NCI-H146 treated with DMSO at 0.1 percent for 48 hours (cell line): Measurements from ENCODE around the gene GRPEL2.

Experiments
- DNase-seq: peaks from one replicate; lab custom pipeline; 2025; ENCODE audit not compliant: unreplicated experiment; lab: John Stamatoyannopoulos, UW

The GRPEL2 gene

DNA sequence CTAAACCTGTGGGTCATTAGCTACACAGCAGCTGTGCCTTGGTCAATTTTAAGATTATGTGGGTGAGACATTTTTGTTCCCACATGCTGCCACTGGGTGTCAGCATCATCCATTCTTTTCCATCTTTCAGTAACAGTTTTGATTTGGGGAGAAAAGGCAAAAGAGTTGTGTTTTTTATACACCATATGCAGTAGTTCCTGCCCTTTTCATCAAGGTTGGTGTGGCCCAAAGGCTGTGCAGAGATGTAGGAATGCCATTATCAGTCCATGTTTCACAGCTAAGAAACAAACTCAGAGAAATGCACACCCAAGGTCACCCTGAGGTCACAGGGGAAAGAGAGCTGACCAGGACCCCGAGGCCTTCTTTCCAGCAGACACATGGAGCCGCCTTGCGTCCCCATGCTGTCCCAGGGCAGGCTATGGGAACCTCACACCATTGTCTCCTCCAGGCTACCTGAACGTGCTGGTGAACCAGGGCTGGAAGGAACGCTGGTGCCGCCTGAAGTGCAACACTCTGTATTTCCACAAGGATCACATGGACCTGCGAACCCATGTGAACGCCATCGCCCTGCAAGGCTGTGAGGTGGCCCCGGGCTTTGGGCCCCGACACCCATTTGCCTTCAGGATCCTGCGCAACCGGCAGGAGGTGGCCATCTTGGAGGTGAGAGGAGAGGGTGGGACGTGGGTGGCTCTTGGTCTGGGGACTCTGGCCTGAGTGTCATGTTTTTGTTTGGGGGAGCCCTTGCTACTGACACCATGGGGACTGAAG is 27.8 kb upstream of the GRPEL2 start:
- DNase-seq: peak; percentile 4

DNA sequence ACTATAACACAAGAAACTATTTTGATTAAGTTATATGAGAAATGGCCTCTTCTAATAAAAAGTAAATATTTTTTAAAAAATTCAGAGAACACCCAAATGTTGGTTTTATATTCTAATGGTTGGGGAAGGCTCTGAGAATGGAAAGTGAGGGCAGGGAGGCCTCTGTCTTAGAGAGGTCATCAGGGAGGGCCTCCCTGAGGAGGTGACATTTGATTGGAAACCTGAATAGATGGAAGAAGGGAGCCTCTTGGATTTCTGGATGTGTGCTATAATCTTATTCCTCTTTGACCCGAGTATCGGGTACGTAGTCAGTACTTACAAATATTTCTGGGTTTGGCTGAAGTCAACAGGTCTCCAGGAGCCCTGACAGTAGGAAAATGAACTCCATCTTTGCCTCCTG is 26.1 kb upstream of the GRPEL2 start:
- DNase-seq: no peak

DNA sequence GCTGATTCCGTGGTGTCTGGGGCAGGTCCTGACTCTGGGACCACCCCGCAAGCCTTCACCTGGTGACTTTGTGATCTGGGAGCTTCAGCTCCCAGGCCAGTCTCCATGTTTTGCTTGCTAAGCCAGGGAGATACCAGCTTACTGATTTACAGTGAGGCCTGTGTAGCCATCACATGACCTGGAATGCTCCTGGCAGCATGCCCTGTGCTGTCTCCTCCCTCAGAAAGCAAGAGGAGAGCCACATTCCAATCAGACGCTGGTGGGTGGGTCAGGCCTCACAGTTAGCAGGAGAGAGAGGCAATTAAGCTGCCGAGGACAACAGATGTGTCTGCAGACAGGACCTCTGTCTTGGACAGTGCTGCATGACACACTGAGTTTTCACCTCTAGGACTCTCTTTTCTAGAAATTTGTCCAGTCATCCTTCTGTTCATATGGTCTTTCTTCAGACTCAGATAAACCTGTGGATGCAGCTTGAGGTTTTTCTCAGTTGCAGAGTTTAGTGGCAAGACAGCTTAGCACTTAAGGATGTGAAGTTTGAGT is 24.4 kb upstream of the GRPEL2 start:
- DNase-seq: peak; percentile 26

GRCh38 chr5:149322518-149322917 is 22.8 kb upstream of the GRPEL2 start:
- DNase-seq: no peak

DNA sequence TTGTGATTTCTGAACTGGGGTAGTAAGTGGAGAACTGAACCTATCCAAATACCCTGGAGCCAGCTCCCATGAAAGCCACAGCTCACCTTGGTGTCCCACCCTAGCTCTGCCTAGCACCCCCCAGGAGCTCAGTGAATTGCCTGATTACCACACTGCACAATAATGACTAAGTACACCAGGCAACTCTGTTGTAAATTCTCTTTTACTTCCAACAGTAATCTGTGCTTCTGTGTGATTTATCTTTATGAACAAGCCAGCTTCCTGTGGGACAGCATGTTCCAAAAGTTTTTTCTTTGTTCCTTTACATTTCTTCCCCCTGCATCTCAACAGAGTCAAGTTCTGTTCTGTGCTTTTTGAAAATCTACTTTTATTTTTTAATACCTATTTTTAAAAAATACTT is 22.1 kb upstream of the GRPEL2 start:
- no peak for DNase-seq

GRCh38 chr5:149323621-149324205 is 21.6 kb upstream of the GRPEL2 start:
- DNase-seq: no peak

DNA sequence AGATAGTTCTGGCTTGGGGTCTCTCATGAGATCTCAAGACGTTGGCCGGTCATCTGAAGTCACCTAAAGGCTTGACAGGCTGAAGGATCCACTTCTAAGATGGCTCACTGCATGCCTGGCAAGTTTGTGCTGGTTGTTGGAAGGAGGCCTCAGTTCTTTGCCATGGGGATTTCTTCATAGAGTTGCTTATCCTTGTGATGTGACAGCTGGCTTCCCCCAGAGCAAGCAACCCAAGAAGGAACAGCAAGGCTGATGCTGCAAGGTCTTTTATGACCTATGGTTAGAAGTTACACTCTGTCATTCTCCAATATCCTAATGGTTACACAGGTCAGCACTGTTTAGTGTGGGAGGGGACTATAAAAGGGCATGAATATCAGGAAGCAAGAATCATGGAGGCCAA is 20.7 kb upstream of the GRPEL2 start:
- DNase-seq: no peak

GRCh38 chr5:149325166-149325735 is 20.0 kb upstream of the GRPEL2 start:
- no peak for DNase-seq

- DNase-seq: no peak
These were observed 19.4 kb upstream of the GRPEL2 start for GRCh38 chr5:149325894-149326293.

GRCh38 chr5:149326611-149327010 is 18.7 kb upstream of the GRPEL2 start:
- peak; percentile 25 for DNase-seq

- no peak for DNase-seq
These were observed 17.1 kb upstream of the GRPEL2 start for GRCh38 chr5:149328177-149328576.

GRCh38 chr5:149333711-149334443 is 11.4 kb upstream of the GRPEL2 start:
- no peak for DNase-seq

- peak; percentile 21 for DNase-seq
These were observed 7.6 kb upstream of the GRPEL2 start for GRCh38 chr5:149337736-149338135.

DNA sequence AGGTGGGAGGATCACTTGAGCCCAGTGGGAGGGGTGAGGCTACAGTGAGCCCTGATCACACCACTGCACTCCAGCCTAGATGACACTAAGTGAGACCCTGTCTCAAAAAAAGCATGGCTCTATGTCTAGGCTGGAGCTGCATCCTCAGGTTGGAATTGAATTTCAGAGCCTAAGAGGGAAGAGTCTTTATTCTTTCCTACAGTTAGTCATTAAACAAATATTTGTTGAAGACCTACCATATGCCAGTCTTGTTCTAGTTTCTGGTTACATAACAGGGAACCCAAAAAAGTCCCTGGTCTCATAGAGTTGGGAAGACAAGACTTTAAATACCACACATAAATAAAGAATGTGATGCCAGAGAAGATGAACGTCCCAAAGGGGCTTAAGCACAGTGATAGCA is 6.9 kb upstream of the GRPEL2 start:
- no peak for DNase-seq

- DNase-seq: no peak
These were observed 4.4 kb upstream of the GRPEL2 start for GRCh38 chr5:149340920-149341319.

- DNase-seq: no peak
These were observed 3.4 kb upstream of the GRPEL2 start for GRCh38 chr5:149341876-149342275.

DNA sequence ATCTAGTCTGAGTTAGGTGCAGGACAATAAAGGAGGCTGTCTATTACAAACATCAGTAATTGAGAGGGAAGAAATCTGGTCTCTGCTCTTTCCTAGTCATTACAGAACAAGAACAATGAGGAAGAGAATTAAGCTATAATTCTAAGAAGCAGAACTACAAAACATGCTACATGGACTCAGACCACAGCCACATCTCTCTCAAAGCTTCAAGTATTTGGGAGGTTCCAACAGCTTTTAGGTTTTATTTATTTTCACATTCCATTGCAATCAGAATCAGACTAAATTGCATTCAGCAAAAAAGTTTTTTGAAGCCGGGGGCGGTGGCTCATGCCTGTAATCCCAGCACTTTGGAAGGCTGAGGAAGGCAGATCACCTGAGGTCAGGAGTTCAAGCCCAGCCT is 1.1 kb upstream of the GRPEL2 start:
- DNase-seq: no peak

DNA sequence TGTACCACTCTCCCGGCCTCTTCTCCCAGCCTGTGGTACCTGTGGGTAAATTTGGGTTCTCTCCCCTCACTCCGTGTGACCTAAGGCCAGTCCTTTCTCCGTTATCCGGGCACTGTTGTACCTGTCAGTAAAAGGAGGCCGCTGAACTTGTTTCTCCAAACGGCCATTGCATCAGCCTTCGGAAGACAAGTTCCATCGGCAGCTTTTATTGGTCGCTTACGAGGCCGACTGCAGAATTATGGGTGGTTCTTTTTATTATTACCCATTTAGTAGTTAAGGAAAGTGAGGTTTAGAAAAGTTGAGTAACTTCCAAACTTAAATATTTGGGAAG is 558 bp downstream of the GRPEL2 start:
- DNase-seq: no peak

DNA sequence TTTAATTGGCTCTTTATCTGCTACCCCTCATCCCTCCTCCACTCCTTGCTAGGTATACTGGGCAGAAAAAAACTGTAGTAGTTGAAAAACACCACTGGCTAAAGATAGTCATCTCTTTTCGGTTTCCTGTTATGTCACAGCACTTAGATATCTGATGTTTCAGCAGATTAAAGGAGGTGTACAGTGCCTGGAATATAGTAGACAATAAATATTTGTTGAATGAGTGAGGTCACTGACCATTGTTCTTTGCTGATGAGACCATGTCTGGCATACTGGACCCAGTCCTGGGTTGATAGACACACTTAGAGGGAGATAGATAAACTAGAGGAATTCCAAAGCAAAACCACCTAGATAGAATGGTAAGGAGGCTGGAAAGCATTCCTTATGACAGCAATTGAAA is 3.2 kb downstream of the GRPEL2 start:
- DNase-seq: no peak

GRCh38 chr5:149349382-149349781 is 4.1 kb downstream of the GRPEL2 start:
- DNase-seq: no peak

- DNase-seq: no peak
These were observed 6.9 kb downstream of the GRPEL2 start for GRCh38 chr5:149352169-149352568.

DNA sequence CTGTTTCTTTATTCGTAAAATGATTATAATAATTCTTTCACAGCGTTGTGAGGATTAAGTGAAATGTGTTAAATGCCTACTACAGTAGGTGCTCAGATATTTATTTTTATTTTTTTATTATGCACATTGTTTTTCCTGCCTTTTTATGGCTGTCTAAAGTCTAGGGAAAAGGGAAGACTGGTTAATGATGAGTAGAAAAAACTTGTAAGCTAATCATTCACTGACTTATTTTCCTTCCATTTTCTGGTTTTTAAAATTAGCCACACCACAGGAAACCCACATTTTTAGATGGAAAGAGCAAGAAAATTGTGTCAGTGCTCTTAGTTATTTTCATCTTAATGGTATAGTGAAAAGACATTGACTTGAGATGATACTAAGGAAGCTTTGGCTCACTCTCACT is 8.6 kb downstream of the GRPEL2 start:
- DNase-seq: no peak
